Activated naive CD4-positive, alpha-beta T cell (primary cell): Measurements from ENCODE around the gene PSPN.

Experiments
- DNase-seq, 4 experiments: peaks; one replicate each; lab custom pipeline; 2025; lab: John Stamatoyannopoulos, UW

The PSPN gene

GRCh38 chr19:6375411-6376010 is at the start of gene PSPN:
Gene PSPN, minus strand, starts transcription at chr19:6375933. Its CDS starts 84 bp downstream, at chr19:6375849.
- no peak for DNase-seq

- DNase-seq, result peak; percentile 94 to 98 (median 95)
Observed at GRCh38 chr19:6424939-6425731, 49.4 kb upstream of the PSPN start.

GRCh38 chr19:6424195-6424938 is 48.6 kb upstream of the PSPN start, which contains the start of gene KHSRP:
Gene KHSRP, minus strand, starts transcription at chr19:6424811. Its CDS starts 110 bp downstream, at chr19:6424701.
- no peak for DNase-seq

- DNase-seq, result no peak
Observed at GRCh38 chr19:6423499-6424194, 47.9 kb upstream of the PSPN start.

- no peak for DNase-seq
Observed at GRCh38 chr19:6421075-6422014, 45.6 kb upstream of the PSPN start.

GRCh38 chr19:6418562-6418932 is 42.8 kb upstream of the PSPN start:
- DNase-seq, result no peak

GRCh38 chr19:6417713-6418561 is 42.2 kb upstream of the PSPN start:
- no peak for DNase-seq

- no peak for DNase-seq
Observed at GRCh38 chr19:6416658-6417405, 41.1 kb upstream of the PSPN start.

GRCh38 chr19:6415591-6416190 is 40.0 kb upstream of the PSPN start:
- no peak for DNase-seq

GRCh38 chr19:6414793-6415590 is 39.3 kb upstream of the PSPN start:
- no peak for DNase-seq

- no peak for DNase-seq
Observed at GRCh38 chr19:6413721-6414643, 38.2 kb upstream of the PSPN start.

GRCh38 chr19:6413291-6413690 is 37.6 kb upstream of the PSPN start:
- no peak for DNase-seq

- DNase-seq, result peak in 3 of 4 experiments; percentile 16 to 48 (median 24)
Observed at GRCh38 chr19:6412447-6413091, 36.8 kb upstream of the PSPN start.

- DNase-seq, result no peak
Observed at GRCh38 chr19:6412061-6412446, 36.3 kb upstream of the PSPN start.

- no peak for DNase-seq
Observed at GRCh38 chr19:6409346-6409745, 33.6 kb upstream of the PSPN start.

- no peak for DNase-seq
Observed at GRCh38 chr19:6406401-6406800, 30.7 kb upstream of the PSPN start.
